ENCODE data around the gene XKR7.

Gene XKR7

DNA sequence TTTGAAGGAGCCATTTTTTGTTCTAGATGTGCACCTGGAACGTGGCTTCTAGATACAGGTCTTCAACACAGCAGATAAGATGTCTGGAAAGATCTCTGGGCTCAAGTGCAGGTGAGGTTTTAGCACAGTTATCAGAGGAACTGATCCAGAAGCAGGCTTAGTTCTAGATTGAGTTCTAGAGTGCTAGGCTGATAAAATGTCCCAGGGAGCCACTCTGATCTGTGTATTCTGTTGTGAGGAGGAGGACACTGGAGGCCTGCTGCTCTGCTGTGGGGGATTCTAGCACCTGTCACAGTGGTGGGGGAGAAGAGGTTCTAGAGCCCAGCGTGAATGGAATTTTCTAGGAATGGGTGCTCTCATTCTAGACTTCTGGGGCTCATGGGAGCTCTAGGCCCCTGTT, 30.3 kb downstream of the XKR7 start:
- TF ChIP-seq, protein P1, sequence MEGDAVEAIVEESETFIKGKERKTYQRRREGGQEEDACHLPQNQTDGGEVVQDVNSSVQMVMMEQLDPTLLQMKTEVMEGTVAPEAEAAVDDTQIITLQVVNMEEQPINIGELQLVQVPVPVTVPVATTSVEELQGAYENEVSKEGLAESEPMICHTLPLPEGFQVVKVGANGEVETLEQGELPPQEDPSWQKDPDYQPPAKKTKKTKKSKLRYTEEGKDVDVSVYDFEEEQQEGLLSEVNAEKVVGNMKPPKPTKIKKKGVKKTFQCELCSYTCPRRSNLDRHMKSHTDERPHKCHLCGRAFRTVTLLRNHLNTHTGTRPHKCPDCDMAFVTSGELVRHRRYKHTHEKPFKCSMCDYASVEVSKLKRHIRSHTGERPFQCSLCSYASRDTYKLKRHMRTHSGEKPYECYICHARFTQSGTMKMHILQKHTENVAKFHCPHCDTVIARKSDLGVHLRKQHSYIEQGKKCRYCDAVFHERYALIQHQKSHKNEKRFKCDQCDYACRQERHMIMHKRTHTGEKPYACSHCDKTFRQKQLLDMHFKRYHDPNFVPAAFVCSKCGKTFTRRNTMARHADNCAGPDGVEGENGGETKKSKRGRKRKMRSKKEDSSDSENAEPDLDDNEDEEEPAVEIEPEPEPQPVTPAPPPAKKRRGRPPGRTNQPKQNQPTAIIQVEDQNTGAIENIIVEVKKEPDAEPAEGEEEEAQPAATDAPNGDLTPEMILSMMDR (IDR thresholded peaks at IDR 0.05; ENCODE audit: low read depth, low read length), result no peak
- no peak overlapping the region for H3K4me3 ChIP-seq (replicated peaks in 1 of 2; ENCODE audit: low read depth in 2 of 2, low read length in 2 of 2)
- DNase-seq (ENCODE audit: low read depth in 2 of 2), result no peak

DNA sequence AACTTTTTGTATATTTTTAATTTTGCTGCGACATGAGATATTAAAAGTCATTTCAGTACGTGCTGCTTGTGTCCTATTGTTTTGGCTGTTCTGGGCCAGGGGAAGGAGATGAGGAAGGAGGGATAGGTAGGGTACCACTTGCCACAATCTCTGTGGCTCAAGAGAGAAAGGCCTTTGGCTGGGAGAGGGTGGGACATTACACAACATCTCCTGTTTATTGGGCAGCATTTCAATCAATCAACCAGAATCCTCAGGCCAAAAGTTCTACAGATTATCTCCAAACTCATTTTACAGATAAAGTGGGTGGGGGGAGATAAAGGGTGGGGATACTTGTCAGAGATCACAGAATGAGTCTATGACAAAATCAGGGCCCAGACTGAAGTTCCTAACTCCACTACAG, 35.4 kb downstream of the XKR7 start:
- H3K4me3 ChIP-seq (replicated peaks in 1 of 2; ENCODE audit: low read depth in 2 of 2, low read length in 2 of 2), result no peak overlapping the region
- TF ChIP-seq, protein P1 (IDR thresholded peaks at IDR 0.05; ENCODE audit: low read depth, low read length), result no peak
- DNase-seq (ENCODE audit: low read depth in 2 of 2), result no peak

DNA sequence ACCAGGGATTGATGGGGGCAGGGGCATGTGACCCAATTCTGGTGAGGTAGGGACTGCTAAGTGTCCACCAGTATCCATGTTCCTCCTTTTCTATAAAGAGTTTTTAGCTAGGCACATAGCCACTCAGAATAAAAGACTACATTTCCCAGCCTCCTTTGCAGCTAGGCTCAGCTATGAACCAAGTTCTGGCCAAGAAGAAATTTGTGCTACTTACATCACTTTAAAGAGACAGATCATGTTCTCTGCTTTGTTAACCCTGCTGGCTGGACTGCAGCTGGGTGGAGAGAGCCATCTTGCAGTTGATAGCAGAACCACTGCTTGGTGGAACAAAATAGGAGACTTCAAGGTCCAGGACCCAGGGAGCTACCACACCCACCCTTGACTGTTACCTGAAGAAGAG, 37.0 kb downstream of the XKR7 start:
- TF ChIP-seq, protein P1 (IDR thresholded peaks at IDR 0.05; ENCODE audit: low read depth, low read length), result no peak
- peak; percentile 33 to 41 for DNase-seq (ENCODE audit: low read depth in 2 of 2)
- H3K4me3 ChIP-seq (replicated peaks in 1 of 2; ENCODE audit: low read depth in 2 of 2, low read length in 2 of 2), result no peak overlapping the region

DNA sequence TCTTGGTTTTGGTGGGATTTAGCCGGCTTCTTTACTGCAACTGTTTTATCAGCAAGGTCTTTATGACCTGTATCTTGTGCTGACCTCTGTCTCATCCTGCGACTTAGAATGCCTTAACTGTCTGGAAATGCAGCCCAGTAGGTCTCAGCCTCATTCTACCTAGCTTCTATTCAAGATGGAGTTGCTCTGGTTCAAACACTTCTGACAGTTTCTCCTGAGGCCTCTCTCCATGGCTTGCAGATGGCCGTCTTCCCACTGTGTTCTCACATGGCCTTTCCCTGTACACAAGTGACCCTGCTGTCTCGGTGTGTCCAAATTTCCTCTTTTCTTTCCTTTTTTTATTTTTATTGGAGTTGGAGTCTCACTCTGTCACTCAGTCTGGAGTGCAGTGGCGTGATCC, 38.1 kb downstream of the XKR7 start:
- no peak for DNase-seq (ENCODE audit: low read depth in 2 of 2)
- no peak overlapping the region for H3K4me3 ChIP-seq (replicated peaks in 1 of 2; ENCODE audit: low read depth in 2 of 2, low read length in 2 of 2)
- TF ChIP-seq, protein P1 (IDR thresholded peaks at IDR 0.05; ENCODE audit: low read depth, low read length), result no peak

DNA sequence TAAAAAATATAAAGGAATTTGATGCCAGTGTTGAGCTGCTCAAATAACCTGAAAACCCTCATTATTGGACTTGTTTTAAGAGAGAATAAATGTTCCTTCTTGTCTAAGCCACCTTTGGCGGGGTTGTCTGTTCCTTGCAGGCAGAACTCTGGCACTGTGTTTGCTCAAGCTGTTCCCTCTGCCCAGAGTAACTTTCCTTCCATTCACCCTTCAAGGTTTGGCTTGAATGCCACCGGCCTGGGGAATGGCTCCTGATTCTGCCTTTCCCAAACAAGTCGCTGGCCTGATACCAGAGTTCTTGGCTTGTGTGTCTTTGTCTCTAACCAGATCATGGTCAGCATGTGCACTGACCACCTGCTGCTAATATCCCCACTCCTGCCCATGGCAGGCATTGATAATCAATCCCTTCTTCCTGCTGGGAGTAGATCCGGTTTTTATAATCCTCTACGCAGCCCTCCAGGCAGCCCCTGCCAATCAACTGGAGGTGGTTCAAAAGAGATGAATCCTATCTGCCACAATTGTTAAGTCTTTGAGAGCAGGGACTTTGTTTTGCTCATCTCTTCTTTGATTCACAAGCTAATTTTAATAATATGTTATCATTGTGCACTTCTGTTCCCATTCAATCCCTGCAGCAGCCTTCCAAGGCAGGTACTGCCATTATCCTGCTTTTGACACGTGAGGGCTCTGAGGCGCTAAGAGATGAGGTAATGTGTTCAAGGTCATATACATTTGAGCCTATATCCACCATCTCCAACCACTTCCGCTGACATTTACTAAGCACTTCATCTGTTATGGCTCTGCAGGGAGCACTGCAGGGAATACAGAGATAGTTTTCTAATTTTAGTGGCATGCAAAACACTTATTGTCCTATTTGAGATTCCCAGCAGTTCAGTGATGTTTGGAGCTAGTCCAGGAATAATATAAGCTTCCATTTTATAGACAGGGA, 39.2 kb downstream of the XKR7 start:
- DNase-seq (ENCODE audit: low read depth in 2 of 2), result no peak
- TF ChIP-seq, protein P1 (IDR thresholded peaks at IDR 0.05; ENCODE audit: low read depth, low read length), result no peak
- H3K4me3 ChIP-seq (replicated peaks in 1 of 2; ENCODE audit: low read depth in 2 of 2, low read length in 2 of 2), result no peak overlapping the region

DNA sequence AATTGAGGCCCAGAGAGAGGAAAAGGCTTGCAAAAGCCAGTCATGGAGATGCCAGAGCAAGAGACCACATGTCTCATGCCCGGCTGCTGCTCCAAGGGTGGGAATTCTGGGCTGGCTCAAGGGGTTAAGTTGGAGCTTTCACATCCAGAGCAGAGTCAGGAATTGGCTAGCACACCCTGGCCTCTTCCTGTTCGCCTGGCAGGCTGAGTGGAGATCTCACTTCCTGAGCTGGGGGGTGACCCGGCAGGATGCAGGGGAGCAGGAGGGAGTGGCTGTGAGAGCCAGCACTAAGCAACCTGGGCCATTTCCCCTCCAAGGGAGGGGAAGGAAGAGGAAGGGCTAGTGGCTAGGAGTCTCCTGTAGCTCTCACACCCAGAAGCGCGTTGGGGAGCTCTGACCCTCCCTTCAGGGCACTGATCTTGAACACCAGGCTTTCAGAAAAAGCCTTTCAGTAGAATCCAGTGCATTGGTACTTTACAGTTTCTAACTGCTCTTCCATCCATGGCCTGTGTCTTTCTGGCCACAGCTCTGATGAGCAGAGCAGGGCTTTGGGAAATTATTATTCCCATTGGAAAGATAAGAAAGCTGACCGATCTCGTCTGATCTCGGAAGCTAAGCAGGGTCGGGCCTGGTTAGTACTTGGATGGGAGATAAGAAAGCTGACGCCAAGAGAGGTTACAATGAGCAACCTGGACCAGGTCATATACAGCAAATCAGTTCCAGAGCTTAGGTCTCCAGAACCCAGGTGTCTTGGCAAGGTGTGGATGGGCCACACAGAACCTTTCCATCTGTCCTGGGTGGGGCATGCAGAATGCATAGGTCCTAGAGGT, 40.1 kb downstream of the XKR7 start:
- no peak overlapping the region for H3K4me3 ChIP-seq (replicated peaks in 1 of 2; ENCODE audit: low read depth in 2 of 2, low read length in 2 of 2)
- TF ChIP-seq, protein P1 (IDR thresholded peaks at IDR 0.05; ENCODE audit: low read depth, low read length), result no peak
- peak; percentile 24 to 55 for DNase-seq (ENCODE audit: low read depth in 2 of 2)

Data from cardiac fibroblast (primary cell).